ENCODE results near the gene CRX. TPM values are rescaled to one million over a fixed set of nuclear protein-coding genes. Genes with fewer than 3 reads are reported as not detected.
A peak's percentile ranks its signal among the peaks of the same experiment; 100 is the strongest.
"Not testable (repeated sequence)": the region's sequence is repeated elsewhere in the genome, so short reads cannot be mapped to it uniquely, and the experiment has no call there.

The CRX gene
- total RNA-seq, 3 donors from 2014 or later, result not detected

- no peak overlapping the region for H3K27ac ChIP-seq
- H3K4me3 ChIP-seq, result no peak overlapping the region
- H3K27me3 ChIP-seq, result peaks cover 0 to 37% of the 10 kb centered on the region in 2 donors
- no peaks in the 10 kb centered on the region for H3K36me3 ChIP-seq
- no peaks in the 10 kb centered on the region for H3K4me1 ChIP-seq
- peak in 1 of 2 donors; percentile 31 for DNase-seq (ENCODE audit: low spot score in 2 of 2)
- intact Hi-C loops (cut with DNase I; ENCODE audit: low total_unique reads), result no loop called here
- no peaks in the 10 kb centered on the region for H3K9me3 ChIP-seq
- TF ChIP-seq POLR2A (IDR thresholded peaks at IDR 0.05) (no peak), POLR2AphosphoS5 (IDR thresholded peaks at IDR 0.05) (no peak)
- TF ChIP-seq, protein P1, sequence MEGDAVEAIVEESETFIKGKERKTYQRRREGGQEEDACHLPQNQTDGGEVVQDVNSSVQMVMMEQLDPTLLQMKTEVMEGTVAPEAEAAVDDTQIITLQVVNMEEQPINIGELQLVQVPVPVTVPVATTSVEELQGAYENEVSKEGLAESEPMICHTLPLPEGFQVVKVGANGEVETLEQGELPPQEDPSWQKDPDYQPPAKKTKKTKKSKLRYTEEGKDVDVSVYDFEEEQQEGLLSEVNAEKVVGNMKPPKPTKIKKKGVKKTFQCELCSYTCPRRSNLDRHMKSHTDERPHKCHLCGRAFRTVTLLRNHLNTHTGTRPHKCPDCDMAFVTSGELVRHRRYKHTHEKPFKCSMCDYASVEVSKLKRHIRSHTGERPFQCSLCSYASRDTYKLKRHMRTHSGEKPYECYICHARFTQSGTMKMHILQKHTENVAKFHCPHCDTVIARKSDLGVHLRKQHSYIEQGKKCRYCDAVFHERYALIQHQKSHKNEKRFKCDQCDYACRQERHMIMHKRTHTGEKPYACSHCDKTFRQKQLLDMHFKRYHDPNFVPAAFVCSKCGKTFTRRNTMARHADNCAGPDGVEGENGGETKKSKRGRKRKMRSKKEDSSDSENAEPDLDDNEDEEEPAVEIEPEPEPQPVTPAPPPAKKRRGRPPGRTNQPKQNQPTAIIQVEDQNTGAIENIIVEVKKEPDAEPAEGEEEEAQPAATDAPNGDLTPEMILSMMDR (IDR thresholded peaks at IDR 0.05), result no peak
Measured at GRCh38 chr19:47853003-47853402, 31.3 kb downstream of the CRX start.

DNA sequence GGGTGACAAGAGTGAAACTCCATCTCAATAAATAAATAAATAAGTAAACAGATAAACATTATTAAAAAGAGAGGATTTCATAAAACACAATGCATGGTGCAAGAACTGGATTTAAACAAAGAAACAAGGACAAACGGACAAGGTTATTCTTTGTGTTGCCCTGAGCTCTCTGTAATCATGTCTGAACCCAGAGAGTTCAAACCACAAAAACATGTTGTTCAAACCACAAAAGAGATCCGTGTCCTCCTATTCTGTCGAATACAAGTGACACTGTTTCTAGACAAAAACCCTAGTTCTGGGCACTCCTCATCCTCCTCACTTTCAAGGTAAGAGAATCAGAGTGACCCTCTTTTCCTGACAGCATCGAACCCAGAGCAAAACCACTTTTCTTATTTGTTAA, 32.7 kb downstream of the CRX start:
- Histone ChIP-seq H3K4me3 (no peak overlapping the region), H3K36me3 (no peaks in the 10 kb centered on the region), H3K9me3 (no peaks in the 10 kb centered on the region), H3K27me3 (peaks cover 0 to 25% of the 10 kb centered on the region in 2 donors), H3K27ac (no peak overlapping the region), H3K4me1 (no peaks in the 10 kb centered on the region)
- DNase-seq (ENCODE audit: low spot score in 2 of 2), result no peak
- TF ChIP-seq, protein P1 (IDR thresholded peaks at IDR 0.05), result no peak
- TF ChIP-seq POLR2A (IDR thresholded peaks at IDR 0.05) (no peak), POLR2AphosphoS5 (IDR thresholded peaks at IDR 0.05) (no peak)
- intact Hi-C loops (cut with DNase I; ENCODE audit: low total_unique reads), result no loop called here

- intact Hi-C loops (cut with DNase I; ENCODE audit: low total_unique reads); H3K4me3 ChIP-seq; H3K27ac ChIP-seq; H3K9me3 ChIP-seq; H3K36me3 ChIP-seq; H3K4me1 ChIP-seq; DNase-seq (ENCODE audit: low spot score in 2 of 2): not testable (repeated sequence)
- peaks cover 0 to 12% of the 10 kb centered on the region in 2 donors for H3K27me3 ChIP-seq
Measured at GRCh38 chr19:47858231-47858630, 36.5 kb downstream of the CRX start.

- H3K27me3 ChIP-seq; H3K9me3 ChIP-seq; H3K4me3 ChIP-seq; intact Hi-C loops (cut with DNase I; ENCODE audit: low total_unique reads); DNase-seq (ENCODE audit: low spot score in 2 of 2); H3K4me1 ChIP-seq; H3K36me3 ChIP-seq; H3K27ac ChIP-seq: not testable (repeated sequence)
Measured at GRCh38 chr19:47858646-47859285, 37.0 kb downstream of the CRX start, which contains the start of gene TPRX2. Gene TPRX2, plus strand, starts transcription at chr19:47859235. Its CDS starts 12 bp downstream, at chr19:47859247.

DNA sequence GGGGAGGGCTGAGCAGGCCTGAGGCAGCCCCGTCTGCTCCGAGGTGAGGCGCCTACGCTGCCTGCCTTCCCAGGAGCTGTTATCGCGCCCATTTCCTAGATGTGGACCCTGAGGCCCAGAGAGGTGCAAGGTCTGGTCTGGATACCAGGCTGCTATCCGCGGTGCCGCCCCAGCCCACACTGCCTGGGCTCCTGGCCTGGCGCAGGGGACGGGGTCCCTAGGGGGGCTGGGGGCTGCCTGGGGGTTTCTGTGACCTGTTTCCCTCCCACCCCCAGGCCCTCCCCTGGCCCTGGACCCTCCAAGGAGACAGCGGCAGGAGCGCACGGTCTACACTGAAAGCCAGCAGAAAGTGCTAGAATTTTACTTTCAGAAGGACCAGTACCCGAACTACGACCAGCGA, 38.1 kb downstream of the CRX start:
- intact Hi-C loops (cut with DNase I; ENCODE audit: low total_unique reads); H3K36me3 ChIP-seq; H3K4me1 ChIP-seq; H3K27me3 ChIP-seq; H3K9me3 ChIP-seq; DNase-seq (ENCODE audit: low spot score in 2 of 2); H3K27ac ChIP-seq; H3K4me3 ChIP-seq: not testable (repeated sequence)

- TF ChIP-seq POLR2A (IDR thresholded peaks at IDR 0.05) (no peak), POLR2AphosphoS5 (IDR thresholded peaks at IDR 0.05) (no peak)
- TF ChIP-seq, protein P1 (IDR thresholded peaks at IDR 0.05), result no peak
- Histone ChIP-seq H3K36me3 (no peaks in the 10 kb centered on the region), H3K27ac (no peak overlapping the region), H3K4me1 (no peaks in the 10 kb centered on the region), H3K9me3 (no peaks in the 10 kb centered on the region), H3K27me3 (no peaks in the 10 kb centered on the region), H3K4me3 (no peak overlapping the region)
- no peak for DNase-seq (ENCODE audit: low spot score in 2 of 2)
- intact Hi-C loops (cut with DNase I; ENCODE audit: low total_unique reads), result no loop called here
Measured at GRCh38 chr19:47860602-47861297, 39.0 kb downstream of the CRX start.

Data from breast epithelium (tissue), 4 donors.